Sigmoid colon (tissue), 4 donors: ENCODE results near the gene IL19.

ENCODE experiments used
- CTCF ChIP-seq, 4 experiments: fragments of 450-650 bp in 3 of 4; fragments of 200-600 bp in 1 of 4; IDR thresholded peaks; one replicate each; pipeline ENCODE4 v1.5.1; 2016 to 2019; ENCODE audit warnings: antibody characterized with exemption in 4 of 4, mild to moderate bottlenecking in 3 of 4, moderate library complexity in 2 of 4
- EP300 ChIP-seq, 4 donors: sonication (generic); formaldehyde crosslinking; IDR thresholded peaks; one replicate each; pipeline ENCODE4 v1.6.1; 2017; ENCODE audit warnings: antibody characterized with exemption in 4 of 4
- POLR2A ChIP-seq, 2 donors: fragments of 450-650 bp; IDR thresholded peaks; one replicate each; pipeline ENCODE4 v1.6.1; 2016; ENCODE audit warnings: antibody characterized with exemption in 2 of 2, mild to moderate bottlenecking in 2 of 2, moderate library complexity in 2 of 2
- POLR2AphosphoS5 ChIP-seq, 4 donors: sonication (generic); formaldehyde crosslinking; IDR thresholded peaks; one replicate each; pipeline ENCODE4 v1.6.1; 2017; ENCODE audit warnings: antibody characterized with exemption in 4 of 4

DNA sequence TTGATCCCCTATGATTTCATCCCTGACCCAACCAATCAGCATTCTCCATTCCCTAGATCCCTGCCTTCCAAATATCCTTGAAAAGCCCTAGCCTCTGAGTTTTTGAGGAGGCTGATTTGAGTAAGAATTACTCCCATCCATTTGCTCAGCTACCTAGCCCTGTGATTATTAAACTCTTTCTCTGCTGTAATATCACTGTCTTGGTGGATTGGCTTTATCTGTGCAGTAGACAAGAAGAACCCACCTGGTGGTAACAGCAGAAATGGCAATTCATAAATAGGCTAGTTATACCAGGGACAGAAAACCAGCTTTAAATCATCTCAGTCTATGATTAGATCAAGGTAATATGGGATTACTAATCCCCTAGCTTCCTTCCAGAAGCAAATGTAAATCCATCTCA is 107.9 kb downstream of the IL19 start:
- no peak for TF ChIP-seq POLR2A (IDR thresholded peaks at IDR 0.05)
- TF ChIP-seq CTCF (IDR thresholded peaks at IDR 0.05), result no peak
- no peak for TF ChIP-seq EP300 (IDR thresholded peaks at IDR 0.05)
- TF ChIP-seq POLR2AphosphoS5 (IDR thresholded peaks at IDR 0.05), result no peak
